OCI-LY3 (cell line): ENCODE results near the gene NT5E.

Source experiments
- H2AFZ ChIP-seq: fragments of 200-600, 300-600 bp; shearing (Covaris generic); 2 replicates; pipeline ENCODE4 v1.6.0; 2014; ENCODE audit warnings: antibody characterized with exemption, low read depth, low read length
- H3K27ac ChIP-seq: fragments of 200-600, 300-600 bp; sonication (generic); 2 replicates; pipeline ENCODE4 v1.5.1; 2014; ENCODE audit warnings: mild to moderate bottlenecking, low read length, moderate library complexity, mixed read lengths
- H3K27me3 ChIP-seq: fragments of 200-600, 300-600 bp; sonication (generic); 2 replicates; pipeline ENCODE4 v1.6.1; 2014; ENCODE audit warnings: low read depth, low read length, mixed read lengths
- H3K36me3 ChIP-seq: fragments of 200-600, 300-600 bp; sonication (generic); replicated peaks from 2 replicates; pipeline ENCODE3; 2014; ENCODE audit warnings: low read depth, low read length, mixed read lengths
- H3K4me1 ChIP-seq: fragments of 300-600, 200-600 bp; sonication (generic); 2 replicates; pipeline ENCODE4 v1.6.1; 2014; ENCODE audit warnings: low read length, mixed read lengths
- H3K4me2 ChIP-seq: fragments of 200-600, 300-600 bp; sonication (generic); 2 replicates; pipeline ENCODE4 v1.6.1; 2014; ENCODE audit warnings: low read length, mixed read lengths
- H3K4me3 ChIP-seq: fragments of 300-600, 200-600 bp; sonication (generic); 2 replicates; pipeline ENCODE4 v1.5.1; 2014; ENCODE audit warnings: antibody characterized with exemption, mild to moderate bottlenecking, low read length, moderate library complexity
- H3K79me2 ChIP-seq: fragments of 300-600, 200-600 bp; shearing (Covaris generic); 2 replicates; pipeline ENCODE4 v1.6.1; 2014; ENCODE audit warnings: mild to moderate bottlenecking, low read length, mixed read lengths
- H3K9ac ChIP-seq: fragments of 300-600, 200-600 bp; shearing (Covaris generic); 2 replicates; pipeline ENCODE4 v1.6.0; 2014; ENCODE audit warnings: mild to moderate bottlenecking, low read length, moderate library complexity
- H3K9me3 ChIP-seq: fragments of 200-600, 300-600 bp; shearing (Covaris generic); 2 replicates; pipeline ENCODE4 v1.6.1; 2014; ENCODE audit warnings: low read length, mixed read lengths; ENCODE audit not compliant: insufficient read depth
- H4K20me1 ChIP-seq: fragments of 200-600, 300-600 bp; sonication (generic); 2 replicates; pipeline ENCODE4 v1.6.1; 2016; ENCODE audit warnings: low read length, mixed read lengths; ENCODE audit not compliant: insufficient read depth
- EZH2phosphoT487 ChIP-seq: fragments of 200-600 bp; shearing (Covaris generic); IDR thresholded peaks from 2 replicates; pipeline ENCODE4 v1.6.1; 2018; ENCODE audit warnings: antibody characterized with exemption, mixed run types, low read depth
- TF ChIP-seq, protein P1 (sequence below): fragments of 200-600, 300-600 bp; sonication (generic); IDR thresholded peaks from 2 replicates; pipeline ENCODE4 v1.5.1; 2014; ENCODE audit warnings: antibody characterized with exemption, low read length, low read depth

The NT5E gene

DNA sequence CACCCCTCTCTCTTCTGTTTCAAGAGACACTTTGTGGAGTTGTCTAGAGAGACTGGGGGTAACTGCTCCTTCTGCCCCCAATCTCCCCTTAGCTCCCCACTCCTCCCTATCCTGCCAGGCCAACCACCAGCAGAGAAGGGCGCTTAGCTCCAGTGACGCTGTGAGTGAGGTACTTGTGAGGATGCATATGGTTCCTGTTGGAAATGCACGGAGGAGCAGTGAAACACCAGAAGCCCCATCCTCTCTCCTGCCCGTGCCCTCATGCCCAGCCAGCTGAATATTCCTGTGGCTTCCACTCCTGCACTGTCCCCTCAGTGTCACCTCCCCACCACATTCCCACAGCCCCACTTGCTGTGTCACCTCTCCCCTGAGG lies 11.9 kb downstream of the NT5E start:
- H2AFZ ChIP-seq: no peak overlapping the region
- no peak for TF ChIP-seq EZH2phosphoT487
- TF ChIP-seq, protein P1, sequence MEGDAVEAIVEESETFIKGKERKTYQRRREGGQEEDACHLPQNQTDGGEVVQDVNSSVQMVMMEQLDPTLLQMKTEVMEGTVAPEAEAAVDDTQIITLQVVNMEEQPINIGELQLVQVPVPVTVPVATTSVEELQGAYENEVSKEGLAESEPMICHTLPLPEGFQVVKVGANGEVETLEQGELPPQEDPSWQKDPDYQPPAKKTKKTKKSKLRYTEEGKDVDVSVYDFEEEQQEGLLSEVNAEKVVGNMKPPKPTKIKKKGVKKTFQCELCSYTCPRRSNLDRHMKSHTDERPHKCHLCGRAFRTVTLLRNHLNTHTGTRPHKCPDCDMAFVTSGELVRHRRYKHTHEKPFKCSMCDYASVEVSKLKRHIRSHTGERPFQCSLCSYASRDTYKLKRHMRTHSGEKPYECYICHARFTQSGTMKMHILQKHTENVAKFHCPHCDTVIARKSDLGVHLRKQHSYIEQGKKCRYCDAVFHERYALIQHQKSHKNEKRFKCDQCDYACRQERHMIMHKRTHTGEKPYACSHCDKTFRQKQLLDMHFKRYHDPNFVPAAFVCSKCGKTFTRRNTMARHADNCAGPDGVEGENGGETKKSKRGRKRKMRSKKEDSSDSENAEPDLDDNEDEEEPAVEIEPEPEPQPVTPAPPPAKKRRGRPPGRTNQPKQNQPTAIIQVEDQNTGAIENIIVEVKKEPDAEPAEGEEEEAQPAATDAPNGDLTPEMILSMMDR: no peak
- H3K79me2 ChIP-seq: no peaks in the 10 kb centered on the region
- H3K27me3 ChIP-seq: no peaks in the 10 kb centered on the region
- H4K20me1 ChIP-seq: no peaks in the 10 kb centered on the region
- no peaks in the 10 kb centered on the region for H3K4me1 ChIP-seq
- no peak overlapping the region for H3K27ac ChIP-seq
- H3K9ac ChIP-seq: no peak overlapping the region
- no peaks in the 10 kb centered on the region for H3K9me3 ChIP-seq
- no peaks in the 10 kb centered on the region for H3K36me3 ChIP-seq
- H3K4me3 ChIP-seq: no peak overlapping the region
- no peak overlapping the region for H3K4me2 ChIP-seq

DNA sequence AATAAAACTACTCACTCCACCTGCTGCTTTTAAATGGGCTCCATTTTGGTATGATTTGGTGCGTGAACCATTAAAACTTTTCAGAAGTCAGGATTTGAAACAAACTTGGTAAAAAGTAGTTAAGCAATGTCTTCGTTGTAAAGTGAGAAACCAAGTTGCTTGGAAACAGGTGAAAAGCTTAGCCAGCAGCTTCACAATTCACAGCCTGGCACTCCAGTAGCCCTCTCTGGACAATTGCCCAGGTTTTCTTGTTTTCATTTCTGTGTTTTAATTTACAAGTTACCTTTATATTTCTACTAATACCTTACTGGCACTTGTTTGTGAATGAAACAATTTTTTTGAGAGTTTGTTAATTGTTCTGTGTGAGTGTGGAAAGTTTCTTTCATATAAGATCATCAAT lies 12.8 kb downstream of the NT5E start:
- H3K4me1 ChIP-seq: no peaks in the 10 kb centered on the region
- no peaks in the 10 kb centered on the region for H3K36me3 ChIP-seq
- H3K4me3 ChIP-seq: no peak overlapping the region
- no peak overlapping the region for H2AFZ ChIP-seq
- H3K9me3 ChIP-seq: no peaks in the 10 kb centered on the region
- H3K27ac ChIP-seq: no peak overlapping the region
- H4K20me1 ChIP-seq: no peaks in the 10 kb centered on the region
- H3K9ac ChIP-seq: no peak overlapping the region
- H3K79me2 ChIP-seq: no peaks in the 10 kb centered on the region
- H3K27me3 ChIP-seq: no peaks in the 10 kb centered on the region
- TF ChIP-seq, protein P1: no peak
- TF ChIP-seq EZH2phosphoT487: no peak
- H3K4me2 ChIP-seq: no peak overlapping the region

DNA sequence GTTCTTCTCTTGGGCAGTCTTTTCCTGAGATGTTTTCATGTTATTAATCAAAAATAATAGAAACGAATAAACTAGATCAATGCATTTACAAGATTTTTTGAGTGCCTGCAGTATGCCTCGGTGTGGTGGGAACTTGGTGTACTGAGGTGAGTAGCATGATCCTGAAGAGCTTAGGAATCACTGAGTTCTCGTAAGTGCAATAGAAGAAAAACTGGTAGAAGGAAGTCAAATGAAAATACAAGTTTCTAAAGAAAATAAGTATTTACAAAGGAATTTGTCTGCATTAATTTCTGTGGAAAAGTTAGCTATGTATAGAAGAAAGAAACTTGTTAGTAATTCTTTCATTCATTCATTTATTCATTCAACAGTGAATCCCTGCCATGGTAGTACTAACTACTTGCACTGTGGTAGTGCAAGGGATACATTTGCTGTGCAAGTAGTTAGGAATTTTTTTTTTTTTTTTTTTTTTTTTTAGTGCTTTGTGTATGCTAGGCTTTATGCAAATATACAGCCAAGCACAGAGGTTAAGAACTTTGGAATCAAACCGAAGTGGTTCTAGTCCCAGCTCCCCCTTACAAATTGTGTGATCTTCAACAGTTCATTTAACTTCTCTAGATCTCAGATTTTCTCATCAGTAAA lies 13.9 kb downstream of the NT5E start:
- Histone ChIP-seq H2AFZ (no peak overlapping the region), H3K27me3 (no peaks in the 10 kb centered on the region), H3K4me2 (no peak overlapping the region), H3K9me3 (no peaks in the 10 kb centered on the region), H4K20me1 (no peaks in the 10 kb centered on the region), H3K79me2 (no peaks in the 10 kb centered on the region), H3K9ac (no peak overlapping the region), H3K4me3 (no peak overlapping the region), H3K4me1 (no peaks in the 10 kb centered on the region), H3K27ac (no peak overlapping the region), H3K36me3 (no peaks in the 10 kb centered on the region)
- TF ChIP-seq, protein P1: no peak
- no peak for TF ChIP-seq EZH2phosphoT487

DNA sequence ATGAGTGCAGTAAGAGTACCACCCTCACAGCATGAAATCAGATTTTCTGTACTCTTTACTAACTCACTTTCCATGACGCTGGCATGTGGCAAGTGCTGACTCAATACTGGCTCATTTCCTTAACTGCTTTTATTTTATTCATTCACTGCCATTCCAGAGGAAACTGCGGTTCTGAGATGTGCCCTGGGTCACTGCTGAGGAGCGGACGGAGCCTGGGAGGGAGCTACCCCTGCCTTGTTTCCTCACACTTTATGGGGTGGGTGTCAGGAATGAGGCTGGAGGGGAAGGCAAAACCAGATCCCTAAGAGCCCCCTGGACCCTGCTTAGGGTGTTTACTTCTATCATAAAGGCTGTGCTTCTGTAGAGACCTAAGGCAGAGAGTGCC lies 14.4 kb downstream of the NT5E start:
- H2AFZ ChIP-seq: no peak overlapping the region
- no peaks in the 10 kb centered on the region for H3K36me3 ChIP-seq
- no peaks in the 10 kb centered on the region for H4K20me1 ChIP-seq
- no peaks in the 10 kb centered on the region for H3K9me3 ChIP-seq
- no peaks in the 10 kb centered on the region for H3K79me2 ChIP-seq
- no peak overlapping the region for H3K9ac ChIP-seq
- no peak overlapping the region for H3K4me3 ChIP-seq
- no peaks in the 10 kb centered on the region for H3K4me1 ChIP-seq
- no peak overlapping the region for H3K27ac ChIP-seq
- H3K4me2 ChIP-seq: no peak overlapping the region
- no peaks in the 10 kb centered on the region for H3K27me3 ChIP-seq
- TF ChIP-seq, protein P1: no peak
- no peak for TF ChIP-seq EZH2phosphoT487
